Colonic mucosa (tissue), 4 donors: Measurements from ENCODE around the gene KLHL20. TPM values are rescaled to one million over a fixed set of nuclear protein-coding genes. Genes with fewer than 3 reads are reported as not detected.
"Not testable (repeated sequence)": the region's sequence is repeated elsewhere in the genome, so short reads cannot be mapped to it uniquely, and the experiment has no call there.

Experiments
- DNase-seq: peaks from one replicate; pipeline ENCODE4 v3.0.0-alpha.2; 2020
- H3K27ac ChIP-seq: fragments of 200-600 bp; one replicate; pipeline ENCODE4 v1.8.0; 2021
- H3K27me3 ChIP-seq: fragments of 200-600 bp; one replicate; pipeline ENCODE4 v1.8.0; 2021
- H3K36me3 ChIP-seq: fragments of 200-600 bp; one replicate; pipeline ENCODE4 v1.8.0; 2021
- H3K4me1 ChIP-seq: fragments of 200-600 bp; one replicate; pipeline ENCODE4 v1.8.0; 2021; ENCODE audit warnings: mild to moderate bottlenecking
- H3K4me3 ChIP-seq: fragments of 200-600 bp; one replicate; pipeline ENCODE4 v1.8.0; 2021
- H3K9ac ChIP-seq, 2 donors: one replicate each; pipeline ENCODE4 v1.7.0; 2013; ENCODE audit warnings: control low read depth in 2 of 2, low read depth in 2 of 2, low read length in 2 of 2
- H3K9me3 ChIP-seq: fragments of 200-600 bp; one replicate; pipeline ENCODE4 v1.8.0; 2021
- intact Hi-C: fragments of 100-400 bp; cut with DNase I; formaldehyde crosslinking; loops from one replicate; pipeline ENCODE4 v1.14.1; 2022
- total RNA-seq, 2 donors: library from RNA; stranded (reverse); fragmentation: NEBNext Ultra II Directional in 1 of 2; extraction: Animal tissue kit (Norgen Biotek cat#: 25700) in 1 of 2; gene quantifications; one replicate each; pipeline ENCODE4 v1.2.1, GENCODE V29; 2021
- TF ChIP-seq, protein P1 (sequence below): fragments of 200-600 bp; IDR thresholded peaks from one replicate; pipeline ENCODE4 v1.8.0; 2022; ENCODE audit warnings: antibody characterized with exemption, mild to moderate bottlenecking
- donor health status: healthy.
- donor health status: DM: no; HTN: no; CAD: no.
- donor health status: DM: no; HTN: no; CAD: no.

The KLHL20 gene
- total RNA-seq, 2 donors from 2014 or later: 14.9 to 22.5 TPM

DNA sequence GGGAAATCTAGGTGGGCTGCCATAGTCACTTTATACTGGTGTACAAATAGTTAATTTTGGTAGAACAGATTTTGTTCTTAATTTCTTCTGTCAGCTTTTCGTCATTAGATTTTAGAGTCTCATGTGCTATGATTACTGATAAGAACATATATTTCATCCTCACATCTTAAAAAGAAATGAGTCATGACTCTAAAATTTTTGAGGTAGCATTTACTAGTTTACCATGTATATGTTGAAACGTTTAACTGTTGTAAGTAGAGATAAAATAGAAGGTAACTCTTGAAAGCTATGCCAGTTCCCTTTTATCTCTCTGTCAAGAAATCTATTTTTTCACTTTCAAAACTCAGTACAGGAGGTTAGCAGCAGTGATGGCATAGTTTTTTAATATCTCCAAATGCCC, 53.4 kb downstream of the KLHL20 start:
- no peak overlapping the region for H3K9ac ChIP-seq
- no peak overlapping the region for H3K27ac ChIP-seq
- no peak for DNase-seq
- no peaks in the 10 kb centered on the region for H3K27me3 ChIP-seq
- no peak overlapping the region for H3K4me3 ChIP-seq
- TF ChIP-seq, protein P1, sequence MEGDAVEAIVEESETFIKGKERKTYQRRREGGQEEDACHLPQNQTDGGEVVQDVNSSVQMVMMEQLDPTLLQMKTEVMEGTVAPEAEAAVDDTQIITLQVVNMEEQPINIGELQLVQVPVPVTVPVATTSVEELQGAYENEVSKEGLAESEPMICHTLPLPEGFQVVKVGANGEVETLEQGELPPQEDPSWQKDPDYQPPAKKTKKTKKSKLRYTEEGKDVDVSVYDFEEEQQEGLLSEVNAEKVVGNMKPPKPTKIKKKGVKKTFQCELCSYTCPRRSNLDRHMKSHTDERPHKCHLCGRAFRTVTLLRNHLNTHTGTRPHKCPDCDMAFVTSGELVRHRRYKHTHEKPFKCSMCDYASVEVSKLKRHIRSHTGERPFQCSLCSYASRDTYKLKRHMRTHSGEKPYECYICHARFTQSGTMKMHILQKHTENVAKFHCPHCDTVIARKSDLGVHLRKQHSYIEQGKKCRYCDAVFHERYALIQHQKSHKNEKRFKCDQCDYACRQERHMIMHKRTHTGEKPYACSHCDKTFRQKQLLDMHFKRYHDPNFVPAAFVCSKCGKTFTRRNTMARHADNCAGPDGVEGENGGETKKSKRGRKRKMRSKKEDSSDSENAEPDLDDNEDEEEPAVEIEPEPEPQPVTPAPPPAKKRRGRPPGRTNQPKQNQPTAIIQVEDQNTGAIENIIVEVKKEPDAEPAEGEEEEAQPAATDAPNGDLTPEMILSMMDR: no peak
- intact Hi-C loops: no loop called here
- no peaks in the 10 kb centered on the region for H3K4me1 ChIP-seq
- H3K36me3 ChIP-seq: no peaks in the 10 kb centered on the region
- no peaks in the 10 kb centered on the region for H3K9me3 ChIP-seq

DNA sequence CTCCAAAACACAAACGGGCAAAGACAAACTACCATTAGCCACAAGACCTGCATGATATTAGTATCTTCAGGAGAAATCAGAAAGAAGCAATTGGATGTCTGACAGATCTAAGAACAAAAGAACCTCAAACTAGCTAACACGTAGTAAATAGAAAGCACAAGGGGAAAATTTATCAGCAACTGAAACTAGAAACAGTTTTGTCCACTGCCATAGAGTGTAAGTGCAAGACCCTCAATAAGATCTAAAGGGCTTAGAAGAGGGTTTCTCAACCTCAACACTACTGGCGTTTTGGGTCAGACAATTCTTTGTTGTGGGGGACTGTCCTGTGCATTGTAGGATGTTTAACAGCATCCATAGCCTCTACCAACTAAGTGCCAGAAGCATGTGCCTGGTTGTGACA, 54.0 kb downstream of the KLHL20 start:
- no peak overlapping the region for H3K9ac ChIP-seq
- H3K27me3 ChIP-seq: no peaks in the 10 kb centered on the region
- no peaks in the 10 kb centered on the region for H3K36me3 ChIP-seq
- no peaks in the 10 kb centered on the region for H3K4me1 ChIP-seq
- H3K27ac ChIP-seq: no peak overlapping the region
- no peak for DNase-seq
- no peaks in the 10 kb centered on the region for H3K9me3 ChIP-seq
- TF ChIP-seq, protein P1: no peak
- no peak overlapping the region for H3K4me3 ChIP-seq
- intact Hi-C loops: no loop called here

DNA sequence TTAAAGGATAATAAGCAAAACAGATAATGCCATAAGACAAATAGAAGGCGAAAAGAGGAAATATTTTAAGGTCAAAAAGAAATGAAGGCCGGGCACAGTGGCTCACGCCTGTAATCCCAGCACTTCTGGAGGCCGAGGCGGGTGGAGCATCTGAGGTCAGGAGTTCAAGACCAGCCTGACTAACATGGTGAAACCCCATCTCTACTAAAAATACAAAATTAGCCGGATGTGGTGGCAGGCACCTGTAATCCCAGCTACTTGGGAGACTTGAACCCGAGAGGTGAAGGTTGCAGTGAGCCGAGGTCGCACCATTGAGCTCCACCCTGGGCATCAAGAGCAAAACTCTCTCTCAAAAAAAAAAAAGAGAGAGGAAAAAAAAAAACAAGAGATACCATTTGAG, 55.5 kb downstream of the KLHL20 start:
- intact Hi-C loops, DNase-seq, H3K9me3 ChIP-seq, H3K36me3 ChIP-seq, H3K9ac ChIP-seq, H3K27me3 ChIP-seq, H3K4me1 ChIP-seq, H3K4me3 ChIP-seq, H3K27ac ChIP-seq: not testable (repeated sequence)

DNA sequence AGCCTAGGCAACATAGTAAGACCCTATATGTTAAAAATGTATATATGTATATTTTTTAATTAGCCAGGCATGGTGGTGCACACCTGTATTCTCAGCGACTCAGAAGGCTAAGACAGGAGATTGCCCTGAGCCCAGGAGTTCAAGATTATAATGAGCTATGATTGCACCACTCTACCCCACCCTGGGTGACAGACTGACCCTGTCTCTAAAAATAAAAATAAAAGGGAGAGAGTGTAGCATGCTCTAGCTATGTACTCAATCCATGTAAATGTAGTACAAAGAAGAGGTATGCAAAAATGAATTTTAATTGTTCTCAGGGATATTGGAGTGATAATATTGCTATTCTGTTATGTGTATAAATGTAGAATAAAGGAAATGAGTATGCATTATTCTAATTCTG, 56.8 kb downstream of the KLHL20 start:
- Histone ChIP-seq H3K9me3 (no peaks in the 10 kb centered on the region), H3K9ac (no peak overlapping the region), H3K36me3 (no peaks in the 10 kb centered on the region), H3K4me1 (no peaks in the 10 kb centered on the region), H3K4me3 (no peak overlapping the region), H3K27ac (no peak overlapping the region), H3K27me3 (no peaks in the 10 kb centered on the region)
- no peak for DNase-seq
- intact Hi-C loops: no loop called here
- TF ChIP-seq, protein P1: no peak

DNA sequence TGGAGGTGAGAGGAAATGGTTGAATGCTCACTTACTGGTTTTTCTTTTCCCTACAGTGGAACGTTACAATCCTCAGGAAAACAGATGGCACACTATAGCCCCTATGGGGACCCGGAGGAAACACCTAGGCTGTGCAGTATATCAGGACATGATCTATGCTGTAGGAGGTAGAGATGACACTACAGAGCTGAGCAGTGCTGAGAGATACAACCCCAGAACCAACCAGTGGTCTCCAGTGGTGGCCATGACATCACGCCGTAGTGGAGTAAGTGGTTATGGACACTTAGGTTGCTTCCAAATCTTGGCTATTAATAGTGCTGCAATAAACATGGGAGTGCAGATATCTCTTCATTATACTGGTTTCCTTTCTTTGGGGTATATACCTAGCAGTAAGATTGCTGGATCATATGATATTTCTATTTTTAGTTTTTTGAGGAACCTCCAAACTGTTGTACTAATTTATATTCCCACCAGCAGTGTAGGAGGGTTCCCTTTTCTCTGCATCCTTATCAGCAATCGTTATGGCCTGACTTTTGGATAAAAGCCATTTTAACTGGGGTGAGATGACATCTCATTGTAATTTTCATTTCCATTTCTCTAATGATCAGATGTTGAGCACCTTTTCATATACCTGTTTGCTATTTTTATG, 60.9 kb downstream of the KLHL20 start:
- no peaks in the 10 kb centered on the region for H3K36me3 ChIP-seq
- no peaks in the 10 kb centered on the region for H3K9me3 ChIP-seq
- intact Hi-C loops: no loop called here

DNA sequence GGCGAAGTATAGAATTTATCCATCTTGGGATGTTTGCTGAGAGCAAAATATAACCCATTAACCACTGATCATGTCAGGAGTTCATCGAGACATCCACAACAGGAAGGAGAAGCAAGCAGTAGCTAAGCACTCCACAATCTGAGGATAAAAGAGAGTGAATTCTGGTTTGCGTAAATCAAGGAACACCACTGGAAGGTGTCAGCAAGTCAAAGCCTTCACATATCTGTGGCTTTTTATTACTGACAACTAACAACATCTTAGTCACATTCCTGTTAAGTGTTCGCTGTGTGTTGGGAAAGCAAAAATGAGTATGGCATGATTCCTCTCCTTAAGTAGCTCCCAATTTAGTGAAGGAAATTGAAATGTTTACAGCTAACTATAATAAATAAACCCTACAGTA, 65.2 kb downstream of the KLHL20 start:
- H3K4me3 ChIP-seq: no peak overlapping the region
- H3K36me3 ChIP-seq: no peaks in the 10 kb centered on the region
- DNase-seq: no peak
- H3K27ac ChIP-seq: no peak overlapping the region
- TF ChIP-seq, protein P1: no peak
- H3K9me3 ChIP-seq: no peaks in the 10 kb centered on the region
- H3K4me1 ChIP-seq: no peaks in the 10 kb centered on the region
- H3K9ac ChIP-seq: no peak overlapping the region
- intact Hi-C loops: no loop called here
- no peaks in the 10 kb centered on the region for H3K27me3 ChIP-seq

More for the DNA sequence above, 60.9 kb downstream of the KLHL20 start:
- no peak for DNase-seq
- no peaks in the 10 kb centered on the region for H3K27me3 ChIP-seq
- H3K4me3 ChIP-seq: no peak overlapping the region
- no peak overlapping the region for H3K9ac ChIP-seq
- no peaks in the 10 kb centered on the region for H3K4me1 ChIP-seq
- H3K27ac ChIP-seq: no peak overlapping the region
- TF ChIP-seq, protein P1: no peak
